Transverse colon (tissue), 3 donors: ENCODE data around the gene IGFBP7.

Source experiments
- CTCF ChIP-seq, 5 experiments: fragments of 200-600 bp in 3 of 5; fragments of 450-650 bp in 2 of 5; sonication (generic) in 3 of 5; IDR thresholded peaks; 1 replicate in 2 of 5; 2 replicates in 3 of 5; pipeline ENCODE4 v1.5.1; 2016 to 2017; ENCODE audit warnings: antibody characterized with exemption in 5 of 5, inconsistent platforms in 3 of 5, mild to moderate bottlenecking in 2 of 5, moderate library complexity in 1 of 5
- POLR2A ChIP-seq: fragments of 450-650 bp; IDR thresholded peaks from one replicate; pipeline ENCODE4 v1.6.1; 2016; ENCODE audit warnings: antibody characterized with exemption, mild to moderate bottlenecking, moderate library complexity

- TF ChIP-seq POLR2A, result no peak
- TF ChIP-seq CTCF (IDR thresholded peaks at IDR 0.05), result no peak
These were observed 28.2 kb downstream of the IGFBP7 start for GRCh38 chr4:57081651-57082621.
